ENCODE results near the gene RGS11.

The RGS11 gene

DNA sequence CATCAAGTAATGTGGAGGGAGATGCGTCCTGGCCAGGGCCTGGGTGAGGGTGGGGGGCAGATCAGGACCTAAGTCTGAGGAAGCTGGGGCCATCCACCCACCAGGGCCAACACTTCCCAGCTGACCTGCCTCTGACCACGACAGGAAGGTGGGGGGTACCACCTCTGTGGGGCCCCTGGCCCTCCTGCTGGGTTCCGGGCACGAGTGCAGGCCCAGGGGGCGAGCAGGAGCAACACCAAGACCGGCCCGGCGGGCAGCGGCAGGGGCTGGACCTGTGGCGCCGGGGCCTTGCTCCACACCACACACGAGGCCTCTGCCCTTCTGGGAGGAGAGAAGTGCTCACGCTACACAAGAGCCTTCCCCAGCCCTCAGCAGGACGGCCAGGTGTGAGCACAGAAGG, 20.5 kb upstream of the RGS11 start:
- DNase-seq, result no peak

GRCh38 chr16:293043-293775, 17.5 kb upstream of the RGS11 start:
- no peak for DNase-seq

- DNase-seq, result no peak
These were observed 15.8 kb upstream of the RGS11 start for GRCh38 chr16:291539-291938.

DNA sequence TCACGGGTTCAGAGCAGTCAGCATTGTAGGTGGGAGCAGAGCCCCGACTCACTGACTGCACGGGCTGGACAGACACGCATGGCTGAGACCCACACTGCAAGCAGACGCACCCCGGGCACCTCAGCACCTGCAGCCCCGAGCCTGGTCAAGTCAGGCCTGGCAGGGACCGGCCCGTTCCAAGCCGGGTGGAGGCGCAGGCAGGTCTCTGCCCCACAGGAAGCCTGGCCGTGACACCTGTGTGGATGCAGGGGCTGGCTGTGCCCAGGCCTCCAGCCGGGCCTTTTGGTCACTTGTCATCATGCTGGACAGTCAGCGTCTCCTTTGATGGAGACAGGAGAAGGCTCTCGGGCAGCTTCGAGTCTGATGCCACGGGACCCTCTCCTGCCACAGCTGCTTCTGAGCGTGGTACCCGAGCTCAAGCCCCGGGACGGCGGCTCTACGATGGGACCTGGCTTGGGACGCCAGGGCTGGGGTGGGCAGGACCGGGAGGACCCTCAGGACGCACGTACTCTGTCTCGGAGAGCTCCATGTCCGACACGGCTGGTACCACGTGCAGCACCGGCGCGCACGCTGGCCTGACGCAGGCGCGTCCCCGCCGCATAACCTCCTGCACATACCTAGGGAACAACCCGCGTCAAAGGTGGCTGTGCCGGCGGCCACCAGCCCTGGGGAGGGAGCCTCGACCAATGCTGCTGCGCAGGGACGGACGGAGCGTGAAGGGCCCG, 15.1 kb upstream of the RGS11 start:
- DNase-seq, result no peak

DNA sequence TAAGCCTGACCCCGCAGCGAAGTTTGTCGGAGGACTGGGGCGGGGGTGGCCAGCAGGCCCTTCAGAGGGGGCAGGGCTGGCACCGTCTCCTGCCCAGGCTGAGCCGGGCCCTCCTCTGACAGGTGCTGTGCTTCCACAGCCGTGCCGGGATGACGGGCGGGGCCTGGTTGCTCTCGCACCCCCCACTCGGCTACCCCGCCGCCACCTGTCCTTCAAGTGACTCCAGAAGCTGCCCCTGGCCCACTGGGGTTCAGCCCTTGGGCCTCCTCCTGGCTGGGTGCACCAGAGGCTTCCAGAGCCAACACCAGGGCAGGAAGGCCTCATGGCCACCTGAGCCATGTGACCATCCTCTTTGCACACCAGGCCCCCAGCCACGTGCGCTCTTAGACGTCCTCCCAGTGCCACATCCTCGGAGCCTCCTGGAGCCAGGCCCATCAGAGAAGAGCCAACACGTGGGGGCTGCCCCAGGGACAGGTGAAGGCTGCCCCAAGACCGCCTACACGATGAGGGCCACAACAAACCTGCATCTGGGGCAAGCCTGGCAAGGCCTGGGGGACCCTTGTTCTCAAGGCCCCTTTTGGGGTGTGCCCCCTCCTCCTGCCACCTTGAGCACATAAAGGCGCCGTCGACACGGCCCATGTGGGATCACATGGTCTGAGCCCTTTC, 14.4 kb upstream of the RGS11 start:
- no peak for DNase-seq

DNA sequence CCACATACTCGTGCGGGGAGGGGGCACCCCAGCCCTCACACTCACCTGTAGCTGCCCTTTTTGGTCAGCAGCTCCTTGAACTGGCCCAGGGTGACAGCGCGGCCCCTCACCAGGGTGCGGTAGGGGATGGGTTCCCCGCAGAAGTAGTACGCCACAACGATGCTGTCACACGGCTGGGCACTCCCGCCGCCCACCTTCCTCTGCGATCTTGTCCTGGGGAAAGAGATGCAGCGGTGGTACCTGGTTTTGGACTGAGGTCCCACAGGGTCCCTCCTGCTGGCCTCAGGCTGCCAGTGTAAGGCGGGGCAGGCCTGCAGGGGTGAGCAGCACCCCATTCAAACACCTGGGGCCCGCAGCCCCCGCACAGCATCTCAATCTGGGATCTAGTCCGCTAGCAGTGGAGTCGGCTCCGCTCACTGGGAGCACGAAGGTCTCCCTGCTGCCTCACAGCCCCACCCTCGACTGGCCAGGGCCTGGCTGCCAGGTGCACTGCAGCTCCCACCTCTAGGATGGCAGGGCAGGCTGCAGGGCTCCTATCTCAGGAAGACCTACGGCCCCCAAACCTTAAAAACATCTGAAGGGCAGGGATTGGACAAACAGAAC, 13.8 kb upstream of the RGS11 start:
- DNase-seq, result no peak

DNA sequence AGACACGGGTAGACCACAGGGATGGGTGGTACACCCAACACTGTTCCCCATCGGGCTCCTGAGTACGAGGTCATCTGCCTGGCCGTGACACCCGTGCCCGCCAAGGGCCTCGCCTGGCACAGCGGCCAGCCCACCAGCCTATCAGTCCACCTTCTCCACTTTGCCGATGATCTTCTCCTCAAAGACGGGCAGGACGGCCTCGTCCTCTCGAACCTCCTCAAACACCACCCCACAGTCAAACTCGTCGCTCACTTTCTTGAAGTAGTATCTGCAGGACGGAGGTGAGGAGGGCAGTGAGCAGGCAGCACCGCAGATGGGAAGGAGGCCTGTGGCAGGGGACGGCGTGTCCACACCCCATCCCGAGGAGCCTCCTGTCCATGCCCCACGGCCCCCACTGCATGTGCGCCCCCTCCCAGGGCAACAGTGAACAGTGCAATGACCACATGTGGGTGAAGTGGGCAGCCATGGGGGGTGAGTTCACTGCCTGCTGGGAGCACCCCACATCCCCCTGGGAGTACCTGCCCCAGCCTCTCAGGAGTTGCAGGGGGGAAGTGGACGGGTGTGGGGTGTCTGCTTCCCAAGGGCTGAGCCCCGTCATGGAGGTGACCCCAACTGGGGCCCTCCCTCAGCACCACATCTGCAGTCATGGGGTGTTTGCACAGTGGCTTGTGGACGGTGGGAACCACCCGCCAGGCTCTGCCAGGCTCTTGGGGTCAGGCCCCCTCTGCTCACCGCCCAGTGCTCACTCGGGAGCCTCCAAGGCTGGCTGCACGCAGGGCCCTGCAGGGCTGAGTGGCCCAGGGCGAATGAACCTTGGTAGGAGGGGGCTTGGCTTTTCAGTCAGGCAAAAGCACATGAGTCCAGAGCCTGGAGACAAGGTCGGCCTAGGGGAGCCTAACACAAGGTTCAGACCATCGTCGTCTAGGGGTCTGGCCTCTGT, 12.5 kb upstream of the RGS11 start:
- DNase-seq, result no peak

DNA sequence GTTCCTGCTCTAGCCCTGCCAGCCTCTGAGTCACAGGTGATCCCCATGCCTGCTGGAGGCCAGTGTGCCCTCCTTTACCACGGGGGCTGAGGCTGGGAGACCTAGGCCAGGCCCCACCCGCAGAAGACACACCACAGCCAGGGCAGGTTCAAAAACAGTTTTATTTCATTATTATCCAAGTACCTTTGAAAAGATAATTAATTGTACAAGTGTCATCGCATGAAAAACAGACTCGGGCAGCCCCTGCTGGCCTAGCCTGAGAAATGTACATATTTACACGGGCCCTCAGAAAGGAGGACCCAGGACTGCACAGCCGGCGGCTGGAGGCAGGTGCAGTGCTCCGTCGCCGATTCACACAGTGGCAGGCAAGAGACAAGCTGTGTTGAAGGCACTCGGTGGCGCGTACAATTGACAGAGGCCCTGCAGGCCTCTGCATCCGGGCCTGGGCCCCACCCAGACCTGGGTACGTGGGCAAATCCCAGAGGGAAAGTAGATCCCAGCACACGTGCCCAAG, 11.6 kb upstream of the RGS11 start:
- DNase-seq, result no peak

- no peak for DNase-seq
These were observed 10.9 kb upstream of the RGS11 start for GRCh38 chr16:286491-287297.

DNA sequence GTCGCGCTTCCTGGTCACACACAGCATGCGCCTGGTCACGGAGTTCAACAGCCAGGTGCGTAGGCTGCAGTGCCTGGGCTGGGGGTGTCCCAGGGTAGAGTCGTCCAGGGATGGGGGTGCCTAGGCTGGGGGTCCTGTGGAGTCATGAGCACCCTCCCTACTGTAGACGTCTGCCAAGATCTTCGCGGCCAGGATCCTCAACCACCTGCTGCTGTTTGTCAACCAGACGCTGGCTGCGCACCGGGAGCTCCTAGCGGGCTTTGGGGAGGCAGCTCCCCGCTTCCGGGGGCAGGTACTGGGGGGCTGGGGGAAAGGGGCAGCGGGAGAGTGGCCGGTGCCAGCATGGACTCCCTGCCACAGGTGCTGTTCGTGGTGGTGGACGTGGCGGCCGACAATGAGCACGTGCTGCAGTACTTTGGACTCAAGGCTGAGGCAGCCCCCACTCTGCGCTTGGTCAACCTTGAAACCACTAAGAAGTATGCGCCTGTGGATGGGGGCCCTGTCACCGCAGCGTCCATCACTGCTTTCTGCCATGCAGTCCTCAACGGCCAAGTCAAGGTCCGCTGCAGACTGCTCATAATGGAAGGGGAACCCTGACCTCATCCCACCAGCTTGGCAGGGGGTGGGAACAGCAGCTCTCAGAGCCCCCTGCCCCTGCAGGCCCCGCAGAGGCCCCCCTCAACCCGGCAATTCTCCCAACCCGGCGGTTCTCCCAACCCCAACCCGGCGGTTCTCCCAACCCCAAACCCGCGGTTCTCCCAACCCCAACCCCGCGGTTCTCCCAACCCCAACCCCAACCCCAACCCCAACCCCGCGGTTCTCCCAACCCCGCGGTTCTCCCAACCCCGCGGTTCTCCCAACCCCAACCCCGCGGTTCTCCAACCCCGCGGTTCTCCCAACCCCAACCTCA, 9.7 kb upstream of the RGS11 start:
- no peak for DNase-seq

DNA sequence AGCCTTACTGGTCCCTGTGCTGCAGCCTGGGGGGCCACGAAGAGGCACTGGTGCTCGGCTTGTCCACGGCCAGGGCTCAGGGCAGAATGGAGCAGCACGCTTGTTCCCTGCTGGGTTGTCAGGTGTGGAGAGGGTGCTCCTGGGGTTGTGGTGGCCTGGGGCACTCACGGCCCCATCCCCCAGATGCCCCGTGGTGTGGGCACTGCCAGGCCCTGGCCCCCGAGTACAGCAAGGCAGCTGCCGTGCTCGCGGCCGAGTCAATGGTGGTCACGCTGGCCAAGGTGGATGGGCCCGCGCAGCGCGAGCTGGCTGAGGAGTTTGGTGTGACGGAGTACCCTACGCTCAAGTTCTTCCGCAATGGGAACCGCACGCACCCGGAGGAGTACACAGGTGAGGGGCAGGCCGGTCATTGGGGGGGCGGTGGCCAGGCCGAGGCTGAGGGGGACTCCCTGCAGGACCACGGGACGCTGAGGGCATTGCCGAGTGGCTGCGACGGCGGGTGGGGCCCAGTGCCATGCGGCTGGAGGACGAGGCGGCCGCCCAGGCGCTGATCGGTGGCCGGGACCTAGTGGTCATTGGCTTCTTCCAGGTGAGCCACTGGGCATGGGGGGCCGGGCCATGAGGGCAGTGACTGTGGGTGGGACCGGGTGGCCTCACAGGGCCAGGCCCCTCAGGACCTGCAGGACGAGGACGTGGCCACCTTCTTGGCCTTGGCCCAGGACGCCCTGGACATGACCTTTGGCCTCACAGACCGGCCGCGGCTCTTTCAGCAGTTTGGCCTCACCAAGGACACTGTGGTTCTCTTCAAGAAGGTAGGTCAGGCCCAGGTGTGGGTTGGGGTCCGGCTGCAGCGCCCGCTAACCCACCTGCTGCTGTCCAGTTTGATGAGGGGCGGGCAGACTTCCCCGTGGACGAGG, 8.7 kb upstream of the RGS11 start:
- DNase-seq, result no peak

DNA sequence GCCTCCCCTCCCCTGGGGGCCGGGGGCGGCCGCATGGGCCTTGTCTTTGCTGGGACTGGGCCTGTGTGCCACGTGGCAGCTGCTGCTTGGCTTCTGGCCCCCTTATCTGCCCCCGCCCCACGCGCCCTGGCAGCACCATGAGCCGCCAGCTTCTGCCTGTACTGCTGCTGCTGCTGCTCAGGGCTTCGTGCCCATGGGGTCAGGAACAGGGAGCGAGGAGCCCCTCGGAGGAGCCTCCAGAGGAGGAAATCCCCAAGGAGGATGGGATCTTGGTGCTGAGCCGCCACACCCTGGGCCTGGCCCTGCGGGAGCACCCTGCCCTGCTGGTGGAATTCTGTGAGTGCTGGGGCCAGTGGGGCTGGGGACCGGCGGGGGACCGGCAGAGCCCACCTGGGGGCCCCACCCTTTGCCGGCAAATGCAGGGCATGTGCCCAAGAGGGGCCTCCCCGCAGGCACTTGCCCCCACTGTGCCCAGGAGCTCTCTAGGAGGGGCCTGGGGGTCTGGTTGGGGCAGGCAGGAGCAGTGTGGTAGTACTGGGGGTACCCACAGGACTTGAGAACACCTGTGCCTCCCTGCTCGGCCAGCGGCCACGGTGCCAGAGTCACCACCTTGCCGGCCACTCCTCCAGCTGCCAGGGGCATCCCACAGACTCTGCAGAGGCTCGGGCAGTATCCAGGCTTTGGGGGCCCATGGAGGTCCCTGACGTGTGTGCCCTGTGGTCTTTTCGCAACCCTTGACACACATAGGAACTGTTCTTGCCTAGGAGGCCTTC, 7.5 kb upstream of the RGS11 start, which contains the start of gene PDIA2:
Gene PDIA2 (plus strand): TSS at position 132 of the 773 bp plus-strand sequence. CDS start 6 bp downstream, at position 138.
- no peak for DNase-seq

DNA sequence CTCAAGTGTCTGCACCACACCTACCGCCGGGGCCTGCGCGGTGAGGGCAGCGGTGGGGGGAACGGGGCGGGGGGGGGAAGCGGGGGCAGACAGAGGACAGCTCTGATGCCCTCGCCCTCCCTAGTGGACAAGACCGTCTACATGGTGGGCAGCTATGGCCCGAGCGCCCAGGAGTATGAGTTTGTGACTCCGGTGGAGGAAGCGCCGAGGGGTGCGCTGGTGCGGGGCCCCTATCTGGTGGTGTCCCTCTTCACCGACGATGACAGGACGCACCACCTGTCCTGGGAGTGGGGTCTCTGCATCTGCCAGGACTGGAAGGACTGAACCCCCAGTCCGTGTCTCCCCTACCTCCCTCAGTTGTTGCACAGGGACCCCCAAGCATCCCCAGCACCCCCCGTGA, 6.7 kb upstream of the RGS11 start:
- DNase-seq, result no peak

DNA sequence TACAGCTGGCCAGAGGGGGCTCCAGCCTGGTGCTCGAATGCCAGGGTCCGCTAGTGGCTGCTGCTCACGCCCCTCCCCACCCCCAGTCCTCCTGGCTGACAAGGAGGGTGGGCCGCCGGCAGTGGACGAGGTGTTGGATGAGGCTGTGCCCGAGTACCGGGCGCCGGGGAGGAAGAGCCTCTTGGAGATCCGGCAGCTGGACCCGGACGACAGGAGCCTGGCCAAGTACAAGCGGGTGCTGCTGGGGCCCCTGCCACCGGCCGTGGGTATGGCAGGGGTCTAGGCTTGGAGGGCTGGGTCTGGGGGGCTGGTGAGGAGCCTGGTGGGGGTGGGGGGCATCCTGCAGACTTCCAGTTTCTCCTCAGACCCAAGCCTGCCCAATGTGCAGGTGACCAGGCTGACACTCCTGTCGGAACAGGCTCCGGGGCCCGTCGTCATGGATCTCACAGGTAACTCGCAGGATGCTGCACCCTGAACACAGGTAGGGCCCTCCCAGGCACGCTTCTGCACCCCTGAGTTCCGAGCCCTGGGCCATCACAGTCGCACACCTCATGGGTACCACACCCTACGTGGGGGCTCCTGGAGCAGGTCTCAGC, 6.0 kb upstream of the RGS11 start:
- DNase-seq, result no peak

- DNase-seq, result no peak
These were observed 5.4 kb upstream of the RGS11 start for GRCh38 chr16:280991-281659.

DNA sequence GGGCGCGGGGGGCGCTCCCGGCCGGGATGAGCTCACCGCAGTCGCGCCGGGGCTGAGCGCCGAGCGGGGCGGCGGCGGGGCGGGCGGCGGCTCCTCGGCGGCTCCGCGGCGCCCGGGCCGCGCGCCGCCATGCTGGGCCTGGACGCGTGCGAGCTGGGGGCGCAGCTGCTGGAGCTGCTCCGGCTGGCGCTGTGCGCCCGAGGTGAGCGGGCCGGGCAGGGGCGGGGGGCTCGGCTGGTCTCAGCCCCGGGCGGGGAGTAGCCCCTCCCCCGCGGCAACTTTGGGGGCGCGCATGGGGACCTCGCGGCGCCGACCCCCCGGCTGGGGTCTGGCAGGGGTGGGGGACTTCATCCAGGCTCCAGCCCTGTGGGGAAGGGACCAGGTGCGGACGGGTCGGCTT, 4.8 kb upstream of the RGS11 start, which contains the start of gene ARHGDIG:
Gene ARHGDIG (plus strand): TSS at position 40 of the 400 bp plus-strand sequence. CDS start 90 bp downstream, at position 130.
- DNase-seq, result no peak

DNA sequence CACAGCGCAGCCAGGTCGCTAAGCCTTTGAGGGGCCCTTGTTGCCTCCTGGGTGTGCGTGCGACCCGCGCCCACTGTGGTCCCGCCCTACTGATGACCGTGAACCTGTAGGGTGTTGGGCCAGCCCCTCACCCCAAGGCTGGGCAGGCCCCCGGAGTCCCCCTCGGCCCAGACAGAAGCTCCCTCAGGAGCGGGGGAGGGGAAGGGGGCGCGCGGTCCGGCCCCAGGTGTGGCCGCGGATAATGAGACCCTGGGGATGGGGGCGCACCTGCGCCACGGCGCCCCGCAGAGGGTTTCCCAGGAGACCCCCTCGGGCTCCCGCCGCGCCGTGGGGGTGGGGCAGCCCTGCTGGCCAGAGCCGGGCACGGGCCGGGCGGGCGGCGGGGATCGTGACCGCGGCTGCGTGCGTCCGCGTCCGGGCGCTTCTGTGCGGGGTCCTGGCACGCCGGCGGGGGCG, 4.3 kb upstream of the RGS11 start:
- no peak for DNase-seq
